CD4-positive, alpha-beta T cell treated with Interleukin-1 beta for 1 hour (primary cell): Measurements from ENCODE around the gene CCDC69.
A peak's percentile ranks its signal among the peaks of the same experiment; 100 is the strongest.
"Not testable (repeated sequence)": the region's sequence is repeated elsewhere in the genome, so short reads cannot be mapped to it uniquely, and the experiment has no call there.

ENCODE experiments used
- DNase-seq, 2 donors: peaks; one replicate each; pipeline ENCODE4 v3.0.0-alpha.2; 2020 to 2022

CCDC69 gene

GRCh38 chr5:151221574-151221973, 2.3 kb downstream of the CCDC69 start:
- DNase-seq = no peak

GRCh38 chr5:151219789-151220188, 4.1 kb downstream of the CCDC69 start:
- DNase-seq = no peak

- DNase-seq = no peak
These were observed 4.8 kb downstream of the CCDC69 start for GRCh38 chr5:151219138-151219537.

GRCh38 chr5:151218177-151218576, 5.7 kb downstream of the CCDC69 start:
- no peak for DNase-seq

- DNase-seq = no peak
These were observed 7.1 kb downstream of the CCDC69 start for GRCh38 chr5:151216781-151217180.

- no peak for DNase-seq
These were observed 8.4 kb downstream of the CCDC69 start for GRCh38 chr5:151215546-151215880.

- peak; percentile 52 to 85 for DNase-seq
These were observed 9.0 kb downstream of the CCDC69 start for GRCh38 chr5:151214614-151215545.

GRCh38 chr5:151213803-151214613, 9.9 kb downstream of the CCDC69 start:
- peak; percentile 89 to 93 for DNase-seq

- DNase-seq = no peak
These were observed 11.5 kb downstream of the CCDC69 start for GRCh38 chr5:151212406-151212798.

- DNase-seq = no peak
These were observed 15.4 kb downstream of the CCDC69 start for GRCh38 chr5:151208481-151208914.

- no peak for DNase-seq
These were observed 18.5 kb downstream of the CCDC69 start for GRCh38 chr5:151205411-151205810.

GRCh38 chr5:151204051-151204450, 19.8 kb downstream of the CCDC69 start:
- no peak for DNase-seq

GRCh38 chr5:151202381-151203139, 21.3 kb downstream of the CCDC69 start:
- peak; percentile 28 to 47 for DNase-seq

GRCh38 chr5:151200913-151201595, 22.8 kb downstream of the CCDC69 start:
- no peak for DNase-seq

- DNase-seq = no peak
These were observed 24.2 kb downstream of the CCDC69 start for GRCh38 chr5:151199581-151200185.

- DNase-seq = no peak
These were observed 25.0 kb downstream of the CCDC69 start for GRCh38 chr5:151198861-151199260.

- DNase-seq = not testable (repeated sequence)
These were observed 26.6 kb downstream of the CCDC69 start for GRCh38 chr5:151197291-151197600.

GRCh38 chr5:151196556-151197290, 27.2 kb downstream of the CCDC69 start:
- DNase-seq = peak in 1 of 2 donors; percentile 29

GRCh38 chr5:151195622-151196021, 28.3 kb downstream of the CCDC69 start:
- DNase-seq = no peak

GRCh38 chr5:151192626-151193025, 31.3 kb downstream of the CCDC69 start:
- DNase-seq = no peak

GRCh38 chr5:151191661-151192060, 32.2 kb downstream of the CCDC69 start:
- no peak for DNase-seq
